ENCODE results near the gene NME9. TPM values are rescaled to one million over a fixed set of nuclear protein-coding genes. Genes with fewer than 3 reads are reported as not detected.

The NME9 gene
- total and polyA plus RNA-seq, 10 of the 15 experiments (the other 5 are each of a cell fraction or from before 2014, with no cell fraction given): 0.09 to 0.68 (median 0.22) TPM; not detected in 6

Other genes with a start within 250 kb of the NME9 start
- not detected in 2 replicates for gene DZIP1L, start 214.2 kb downstream of the NME9 start, total RNA-seq (2014; rRNA removed)
- not detected in 2 replicates for gene DZIP1L, start 214.2 kb downstream of the NME9 start, total RNA-seq (2014; rRNA removed; fragmentation: Illumina TruSeq; extraction: Trizol)
- gene DZIP1L, start 214.2 kb downstream of the NME9 start, total RNA-seq (2021): not detected in 2 replicates
- not detected in 2 replicates for gene DZIP1L, start 214.2 kb downstream of the NME9 start, polyA plus RNA-seq (2011; rRNA removed)
- not detected in 2 replicates for gene DZIP1L, start 214.2 kb downstream of the NME9 start, polyA plus RNA-seq (2014; fragmentation: Illumina TruSeq; extraction: Trizol)
- gene DZIP1L, start 214.2 kb downstream of the NME9 start, polyA plus RNA-seq (2014; fragmentation: Nextera tagmentation; extraction: Ambion mirVana): not detected
- gene DZIP1L, start 214.2 kb downstream of the NME9 start, polyA plus RNA-seq (2014; rRNA removed): not detected in 2 replicates
- gene DZIP1L, start 214.2 kb downstream of the NME9 start, polyA plus RNA-seq (2016; fragmentation: Nextera tagmentation; extraction: Ambion mirVana): not detected
- gene A4GNT, start 197.5 kb downstream of the NME9 start, total RNA-seq (2014; rRNA removed): not detected in 2 replicates
- gene A4GNT, start 197.5 kb downstream of the NME9 start, total RNA-seq (2014; rRNA removed; fragmentation: Illumina TruSeq; extraction: Trizol): not detected in 2 replicates
- not detected in 2 replicates for gene A4GNT, start 197.5 kb downstream of the NME9 start, total RNA-seq (2021)
- not detected in 2 replicates for gene A4GNT, start 197.5 kb downstream of the NME9 start, polyA plus RNA-seq (2011; rRNA removed)
- not detected in 2 replicates for gene A4GNT, start 197.5 kb downstream of the NME9 start, polyA plus RNA-seq (2014; fragmentation: Illumina TruSeq; extraction: Trizol)
- not detected for gene A4GNT, start 197.5 kb downstream of the NME9 start, polyA plus RNA-seq (2014; fragmentation: Nextera tagmentation; extraction: Ambion mirVana)
- gene A4GNT, start 197.5 kb downstream of the NME9 start, polyA plus RNA-seq (2014; rRNA removed): not detected in 2 replicates
- gene A4GNT, start 197.5 kb downstream of the NME9 start, polyA plus RNA-seq (2016; fragmentation: Nextera tagmentation; extraction: Ambion mirVana): not detected
- 16.5 and 19.5 TPM in 2 replicates for gene DBR1, start 154.9 kb downstream of the NME9 start, total RNA-seq (2014; rRNA removed)
- 15.7 and 16.3 TPM in 2 replicates for gene DBR1, start 154.9 kb downstream of the NME9 start, total RNA-seq (2014; rRNA removed; fragmentation: Illumina TruSeq; extraction: Trizol)
- gene DBR1, start 154.9 kb downstream of the NME9 start, total RNA-seq (2021): 17.1 and 17.9 TPM in 2 replicates
- 15.9 and 19.9 TPM in 2 replicates for gene DBR1, start 154.9 kb downstream of the NME9 start, polyA plus RNA-seq (2011; rRNA removed)
- gene DBR1, start 154.9 kb downstream of the NME9 start, polyA plus RNA-seq (2014; fragmentation: Illumina TruSeq; extraction: Trizol): 14.9 and 16.3 TPM in 2 replicates
- 1 to 10 TPM; 4.1 to 8.0 TPM for gene DBR1, start 154.9 kb downstream of the NME9 start, polyA plus RNA-seq (2014; fragmentation: Nextera tagmentation; extraction: Ambion mirVana)
- gene DBR1, start 154.9 kb downstream of the NME9 start, polyA plus RNA-seq (2014; rRNA removed): 12.1 and 12.2 TPM in 2 replicates
- 10 to 100 TPM; 15.8 to 17.3 TPM for gene DBR1, start 154.9 kb downstream of the NME9 start, polyA plus RNA-seq (2016; fragmentation: Nextera tagmentation; extraction: Ambion mirVana)
- 44.5 and 47.6 TPM in 2 replicates for gene ARMC8, start 142.6 kb downstream of the NME9 start, total RNA-seq (2014; rRNA removed)
- gene ARMC8, start 142.6 kb downstream of the NME9 start, total RNA-seq (2014; rRNA removed; fragmentation: Illumina TruSeq; extraction: Trizol): 40.1 and 40.3 TPM in 2 replicates
- gene ARMC8, start 142.6 kb downstream of the NME9 start, total RNA-seq (2021): 36.4 and 37.0 TPM in 2 replicates
- 66.1 and 93.4 TPM in 2 replicates for gene ARMC8, start 142.6 kb downstream of the NME9 start, polyA plus RNA-seq (2011; rRNA removed)
- 43.1 and 53.5 TPM in 2 replicates for gene ARMC8, start 142.6 kb downstream of the NME9 start, polyA plus RNA-seq (2014; fragmentation: Illumina TruSeq; extraction: Trizol)
- 10 to 100 TPM; 40.3 to 48.4 TPM for gene ARMC8, start 142.6 kb downstream of the NME9 start, polyA plus RNA-seq (2014; fragmentation: Nextera tagmentation; extraction: Ambion mirVana)
- gene ARMC8, start 142.6 kb downstream of the NME9 start, polyA plus RNA-seq (2014; rRNA removed): 25.3 and 29.8 TPM in 2 replicates
- 10 to 100 TPM; 52.9 to 61.5 TPM for gene ARMC8, start 142.6 kb downstream of the NME9 start, polyA plus RNA-seq (2016; fragmentation: Nextera tagmentation; extraction: Ambion mirVana)
- gene MRAS, start 18.7 kb upstream of the NME9 start, total RNA-seq (2014; rRNA removed): 0.23 TPM in 1 of 2 replicates, not detected in the other
- gene MRAS, start 18.7 kb upstream of the NME9 start, total RNA-seq (2014; rRNA removed; fragmentation: Illumina TruSeq; extraction: Trizol): not detected in 2 replicates
- gene MRAS, start 18.7 kb upstream of the NME9 start, total RNA-seq (2021): 0.44 and 0.45 TPM in 2 replicates
- gene MRAS, start 18.7 kb upstream of the NME9 start, polyA plus RNA-seq (2011; rRNA removed): 0.11 TPM in 1 of 2 replicates, not detected in the other
- gene MRAS, start 18.7 kb upstream of the NME9 start, polyA plus RNA-seq (2014; fragmentation: Illumina TruSeq; extraction: Trizol): 0.01 TPM in 1 of 2 replicates, not detected in the other
- not detected for gene MRAS, start 18.7 kb upstream of the NME9 start, polyA plus RNA-seq (2014; fragmentation: Nextera tagmentation; extraction: Ambion mirVana)
- gene MRAS, start 18.7 kb upstream of the NME9 start, polyA plus RNA-seq (2014; rRNA removed): not detected in 2 replicates
- gene MRAS, start 18.7 kb upstream of the NME9 start, polyA plus RNA-seq (2016; fragmentation: Nextera tagmentation; extraction: Ambion mirVana): not detected
- not detected in 2 replicates for gene ESYT3, start 104.8 kb upstream of the NME9 start, total RNA-seq (2014; rRNA removed)
- not detected in 2 replicates for gene ESYT3, start 104.8 kb upstream of the NME9 start, total RNA-seq (2014; rRNA removed; fragmentation: Illumina TruSeq; extraction: Trizol)
- gene ESYT3, start 104.8 kb upstream of the NME9 start, total RNA-seq (2021): not detected in 2 replicates
- gene ESYT3, start 104.8 kb upstream of the NME9 start, polyA plus RNA-seq (2011; rRNA removed): not detected in 2 replicates
- gene ESYT3, start 104.8 kb upstream of the NME9 start, polyA plus RNA-seq (2014; fragmentation: Illumina TruSeq; extraction: Trizol): not detected in 2 replicates
- gene ESYT3, start 104.8 kb upstream of the NME9 start, polyA plus RNA-seq (2014; fragmentation: Nextera tagmentation; extraction: Ambion mirVana): not detected
- gene ESYT3, start 104.8 kb upstream of the NME9 start, polyA plus RNA-seq (2014; rRNA removed): not detected in 2 replicates
- gene ESYT3, start 104.8 kb upstream of the NME9 start, polyA plus RNA-seq (2016; fragmentation: Nextera tagmentation; extraction: Ambion mirVana): not detected

Measured in GM12878 (cell line).